Measurements from ENCODE around the gene ZNF469. TPM values are rescaled to one million over a fixed set of nuclear protein-coding genes. Genes with fewer than 3 reads are reported as not detected.

Gene ZNF469
- total and polyA plus RNA-seq, 2 of the 13 experiments (the other 11 are each of a cell fraction or from before 2014, with no cell fraction given): not detected

DNA sequence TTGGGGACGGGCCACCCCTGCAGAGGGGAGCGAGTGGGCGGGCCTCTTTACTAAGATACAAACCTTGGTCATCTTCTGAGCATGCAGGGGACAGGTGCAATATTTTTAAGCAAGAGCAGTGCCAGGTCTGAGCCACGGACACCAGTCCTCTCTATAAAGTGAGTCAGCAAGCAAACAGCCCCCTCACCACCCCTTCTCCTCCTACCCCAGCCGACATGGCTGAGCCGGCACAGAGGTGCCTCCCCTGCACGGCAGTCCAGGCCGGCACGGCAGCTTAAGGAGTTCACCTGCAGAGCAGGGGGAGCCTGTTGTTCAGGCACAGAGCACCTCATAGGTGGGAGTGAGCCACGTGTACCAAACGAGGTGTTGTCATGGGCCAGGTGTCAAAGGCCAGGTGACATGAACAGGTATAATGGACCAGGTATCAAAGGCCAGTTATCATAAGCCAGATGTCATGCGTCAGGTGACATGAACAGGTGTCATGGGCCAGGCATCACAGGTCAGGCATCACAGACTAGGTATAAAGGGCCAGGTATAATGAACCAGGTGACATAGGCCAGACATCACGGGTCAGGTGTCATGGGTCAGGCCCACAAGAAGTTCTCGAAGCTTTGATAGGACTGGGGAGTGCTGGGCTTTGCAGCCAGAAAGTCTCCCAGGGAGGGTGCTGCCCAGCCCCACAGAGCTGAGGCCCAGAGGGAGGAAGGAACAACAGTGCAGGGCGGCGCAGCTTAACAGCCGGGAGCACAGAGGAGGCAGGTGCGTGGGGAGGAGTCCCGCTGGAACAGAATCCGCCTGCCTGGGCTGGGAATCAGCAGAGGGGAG is 42.6 kb upstream of the ZNF469 start (continued):
- no peak for TF ChIP-seq ZNF333 (CRISPR knock-in tag; IDR thresholded peaks at IDR 0.05; ENCODE audit: borderline replicate concordance)
- TF ChIP-seq ZNF75D (CRISPR knock-in tag; IDR thresholded peaks at IDR 0.05; ENCODE audit: borderline replicate concordance): no peak
- TF ChIP-seq REPIN1 (CRISPR knock-in tag; IDR thresholded peaks at IDR 0.05; ENCODE audit: borderline replicate concordance, low read depth): no peak
- TF ChIP-seq CHD4 (IDR thresholded peaks at IDR 0.05; ENCODE audit: borderline replicate concordance, low read length): no peak
- TF ChIP-seq HNF4G (IDR thresholded peaks at IDR 0.05; ENCODE audit: borderline replicate concordance, low read depth, low read length): no peak
- TF ChIP-seq HNF4G (CRISPR knock-in tag; IDR thresholded peaks at IDR 0.05; ENCODE audit: borderline replicate concordance, low read depth): no peak
- TF ChIP-seq, protein P1, sequence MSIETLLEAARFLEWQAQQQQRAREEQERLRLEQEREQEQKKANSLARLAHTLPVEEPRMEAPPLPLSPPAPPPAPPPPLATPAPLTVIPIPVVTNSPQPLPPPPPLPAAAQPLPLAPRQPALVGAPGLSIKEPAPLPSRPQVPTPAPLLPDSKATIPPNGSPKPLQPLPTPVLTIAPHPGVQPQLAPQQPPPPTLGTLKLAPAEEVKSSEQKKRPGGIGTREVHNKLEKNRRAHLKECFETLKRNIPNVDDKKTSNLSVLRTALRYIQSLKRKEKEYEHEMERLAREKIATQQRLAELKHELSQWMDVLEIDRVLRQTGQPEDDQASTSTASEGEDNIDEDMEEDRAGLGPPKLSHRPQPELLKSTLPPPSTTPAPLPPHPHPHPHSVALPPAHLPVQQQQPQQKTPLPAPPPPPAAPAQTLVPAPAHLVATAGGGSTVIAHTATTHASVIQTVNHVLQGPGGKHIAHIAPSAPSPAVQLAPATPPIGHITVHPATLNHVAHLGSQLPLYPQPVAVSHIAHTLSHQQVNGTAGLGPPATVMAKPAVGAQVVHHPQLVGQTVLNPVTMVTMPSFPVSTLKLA (IDR thresholded peaks at IDR 0.05): peak; percentile 84
- peak; percentile 18; the same call in 1 of the 2 replicates for TF ChIP-seq CREB1 (IDR thresholded peaks at IDR 0.05)
- no peak for TF ChIP-seq CREB1 (CRISPR knock-in tag; IDR thresholded peaks at IDR 0.05)
- no peak for TF ChIP-seq NAIF1 (CRISPR knock-in tag; IDR thresholded peaks at IDR 0.05; ENCODE audit: borderline replicate concordance)
- TF ChIP-seq GTF3A (CRISPR knock-in tag; conservative IDR thresholded peaks at IDR 0.05): no peak
- TF ChIP-seq, protein P2, sequence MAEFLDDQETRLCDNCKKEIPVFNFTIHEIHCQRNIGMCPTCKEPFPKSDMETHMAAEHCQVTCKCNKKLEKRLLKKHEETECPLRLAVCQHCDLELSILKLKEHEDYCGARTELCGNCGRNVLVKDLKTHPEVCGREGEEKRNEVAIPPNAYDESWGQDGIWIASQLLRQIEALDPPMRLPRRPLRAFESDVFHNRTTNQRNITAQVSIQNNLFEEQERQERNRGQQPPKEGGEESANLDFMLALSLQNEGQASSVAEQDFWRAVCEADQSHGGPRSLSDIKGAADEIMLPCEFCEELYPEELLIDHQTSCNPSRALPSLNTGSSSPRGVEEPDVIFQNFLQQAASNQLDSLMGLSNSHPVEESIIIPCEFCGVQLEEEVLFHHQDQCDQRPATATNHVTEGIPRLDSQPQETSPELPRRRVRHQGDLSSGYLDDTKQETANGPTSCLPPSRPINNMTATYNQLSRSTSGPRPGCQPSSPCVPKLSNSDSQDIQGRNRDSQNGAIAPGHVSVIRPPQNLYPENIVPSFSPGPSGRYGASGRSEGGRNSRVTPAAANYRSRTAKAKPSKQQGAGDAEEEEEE (CRISPR knock-in tag; IDR thresholded peaks at IDR 0.05; ENCODE audit: borderline replicate concordance): no peak
- no peak for TF ChIP-seq NFATC3 (CRISPR knock-in tag; IDR thresholded peaks at IDR 0.05)
- TF ChIP-seq, protein P3, sequence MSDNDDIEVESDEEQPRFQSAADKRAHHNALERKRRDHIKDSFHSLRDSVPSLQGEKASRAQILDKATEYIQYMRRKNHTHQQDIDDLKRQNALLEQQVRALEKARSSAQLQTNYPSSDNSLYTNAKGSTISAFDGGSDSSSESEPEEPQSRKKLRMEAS (IDR thresholded peaks at IDR 0.05): no peak
- TF ChIP-seq YY1 (IDR thresholded peaks at IDR 0.05; ENCODE audit: insufficient read depth, insufficient replicate concordance, low read depth, low read length): no peak
